ENCODE results near the gene CAST.

Gene CAST

DNA sequence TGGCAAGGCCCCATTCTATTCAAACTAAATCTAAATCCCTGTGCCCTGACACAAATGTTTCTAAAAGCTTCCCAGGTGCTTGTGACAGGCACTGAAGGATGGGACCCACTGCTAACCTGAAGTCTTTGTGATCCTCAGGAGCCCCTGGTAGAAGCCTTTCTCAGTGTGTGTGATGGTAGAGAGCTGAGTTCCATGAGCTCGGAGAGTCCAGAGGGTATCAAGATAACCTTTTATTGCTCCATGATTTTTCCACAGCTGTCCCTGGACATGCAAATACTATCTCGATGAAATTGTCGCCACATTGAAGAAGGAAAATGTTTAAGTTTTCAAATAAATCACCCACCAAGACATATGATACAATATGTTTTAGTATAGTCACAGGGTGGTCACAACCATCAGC is 7.7 kb downstream of the CAST start:
- H3K4me3 Mint-ChIP-seq: no peak overlapping the region
- H3K36me3 Mint-ChIP-seq (ENCODE audit: low read depth): peaks cover 16% of the 10 kb centered on the region
- peaks cover 5% of the 10 kb centered on the region for H3K27me3 Mint-ChIP-seq (ENCODE audit: low read depth)
- no peak overlapping the region for H3K27ac Mint-ChIP-seq
- no peaks in the 10 kb centered on the region for H3K9me3 Mint-ChIP-seq
- peaks cover 27% of the 10 kb centered on the region for H3K4me1 Mint-ChIP-seq (ENCODE audit: low read depth)
- no peak for DNase-seq (ENCODE audit: low spot score)

GRCh38 chr5:96671441-96671840 is 9.3 kb downstream of the CAST start:
- H3K27me3 Mint-ChIP-seq (ENCODE audit: low read depth): peaks cover 5% of the 10 kb centered on the region
- H3K9me3 Mint-ChIP-seq: no peaks in the 10 kb centered on the region
- no peak overlapping the region for H3K4me3 Mint-ChIP-seq
- DNase-seq (ENCODE audit: low spot score): no peak
- H3K36me3 Mint-ChIP-seq (ENCODE audit: low read depth): peaks cover 25% of the 10 kb centered on the region
- peaks cover 22% of the 10 kb centered on the region for H3K4me1 Mint-ChIP-seq (ENCODE audit: low read depth)
- no peak overlapping the region for H3K27ac Mint-ChIP-seq

DNA sequence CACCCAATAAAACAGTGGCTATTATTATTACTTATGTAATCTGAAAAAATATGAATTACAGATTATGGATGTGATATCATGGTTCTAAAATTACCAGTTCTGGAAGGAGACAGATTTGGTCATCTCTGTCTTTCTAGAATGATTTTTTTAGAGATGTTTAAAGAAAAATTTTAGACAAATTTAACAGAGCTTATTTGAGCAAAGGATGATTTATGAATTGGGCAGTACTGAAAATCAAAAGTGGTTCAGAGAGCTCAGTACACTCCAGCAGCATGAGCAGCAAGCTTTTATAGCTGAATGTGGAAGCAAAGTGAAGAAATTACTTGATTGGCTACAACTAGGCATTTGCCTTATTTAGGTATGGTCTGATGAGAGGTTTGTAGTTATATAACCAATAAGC is 11.0 kb downstream of the CAST start:
- H3K9me3 Mint-ChIP-seq: no peaks in the 10 kb centered on the region
- peaks cover 29% of the 10 kb centered on the region for H3K36me3 Mint-ChIP-seq (ENCODE audit: low read depth)
- H3K4me3 Mint-ChIP-seq: no peak overlapping the region
- no peak for DNase-seq (ENCODE audit: low spot score)
- H3K4me1 Mint-ChIP-seq (ENCODE audit: low read depth): peaks cover 12% of the 10 kb centered on the region
- H3K27ac Mint-ChIP-seq: no peak overlapping the region
- no peaks in the 10 kb centered on the region for H3K27me3 Mint-ChIP-seq (ENCODE audit: low read depth)

- Mint-ChIP-seq H3K27me3 (ENCODE audit: low read depth) (no peaks in the 10 kb centered on the region), H3K4me1 (ENCODE audit: low read depth) (peaks cover 4% of the 10 kb centered on the region), H3K27ac (no peak overlapping the region), H3K4me3 (no peak overlapping the region), H3K9me3 (no peaks in the 10 kb centered on the region), H3K36me3 (ENCODE audit: low read depth) (peaks cover 32% of the 10 kb centered on the region)
- DNase-seq (ENCODE audit: low spot score): no peak
Observed at GRCh38 chr5:96675882-96676281, 13.7 kb downstream of the CAST start.

GRCh38 chr5:96677496-96677895 is 15.3 kb downstream of the CAST start:
- H3K27ac Mint-ChIP-seq: no peak overlapping the region
- peaks cover 5% of the 10 kb centered on the region for H3K4me1 Mint-ChIP-seq (ENCODE audit: low read depth)
- H3K27me3 Mint-ChIP-seq (ENCODE audit: low read depth): no peaks in the 10 kb centered on the region
- peaks cover 21% of the 10 kb centered on the region for H3K36me3 Mint-ChIP-seq (ENCODE audit: low read depth)
- no peaks in the 10 kb centered on the region for H3K9me3 Mint-ChIP-seq
- no peak overlapping the region for H3K4me3 Mint-ChIP-seq
- DNase-seq (ENCODE audit: low spot score): no peak

DNA sequence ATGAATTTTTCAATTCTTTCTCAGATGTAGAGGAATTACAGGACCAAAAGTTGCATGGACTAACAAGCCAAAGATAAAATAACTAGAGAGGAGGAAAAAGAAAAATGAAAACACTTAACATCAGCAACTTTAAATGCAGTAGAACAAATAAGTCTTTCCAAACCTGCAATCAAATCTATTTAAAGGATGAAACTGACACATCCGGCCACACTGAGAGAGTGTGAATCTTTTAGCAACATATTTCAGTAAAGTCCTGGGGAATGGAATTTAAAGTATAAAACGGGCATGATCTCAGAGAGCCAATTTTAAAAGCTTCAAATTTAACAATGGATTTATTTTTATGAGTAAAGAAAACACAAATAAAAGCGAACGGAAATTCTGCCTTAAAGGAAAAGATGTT is 17.1 kb downstream of the CAST start:
- peaks cover 21% of the 10 kb centered on the region for H3K36me3 Mint-ChIP-seq (ENCODE audit: low read depth)
- no peaks in the 10 kb centered on the region for H3K9me3 Mint-ChIP-seq
- no peak for DNase-seq (ENCODE audit: low spot score)
- H3K27me3 Mint-ChIP-seq (ENCODE audit: low read depth): no peaks in the 10 kb centered on the region
- H3K27ac Mint-ChIP-seq: no peak overlapping the region
- peaks cover 1% of the 10 kb centered on the region for H3K4me1 Mint-ChIP-seq (ENCODE audit: low read depth)
- H3K4me3 Mint-ChIP-seq: no peak overlapping the region

GRCh38 chr5:96680759-96681470 is 18.7 kb downstream of the CAST start:
- Mint-ChIP-seq H3K4me1 (ENCODE audit: low read depth) (peaks cover 1% of the 10 kb centered on the region), H3K9me3 (no peaks in the 10 kb centered on the region), H3K27ac (no peak overlapping the region), H3K36me3 (ENCODE audit: low read depth) (peaks cover 17% of the 10 kb centered on the region), H3K27me3 (ENCODE audit: low read depth) (no peaks in the 10 kb centered on the region), H3K4me3 (no peak overlapping the region)
- DNase-seq (ENCODE audit: low spot score): no peak

GRCh38 chr5:96683392-96683791 is 21.2 kb downstream of the CAST start:
- no peaks in the 10 kb centered on the region for H3K27me3 Mint-ChIP-seq (ENCODE audit: low read depth)
- no peak overlapping the region for H3K4me3 Mint-ChIP-seq
- H3K36me3 Mint-ChIP-seq (ENCODE audit: low read depth): peaks cover 14% of the 10 kb centered on the region
- H3K4me1 Mint-ChIP-seq (ENCODE audit: low read depth): peaks cover 8% of the 10 kb centered on the region
- H3K27ac Mint-ChIP-seq: no peak overlapping the region
- H3K9me3 Mint-ChIP-seq: no peaks in the 10 kb centered on the region
- DNase-seq (ENCODE audit: low spot score): no peak

- no peak for DNase-seq (ENCODE audit: low spot score)
- H3K27ac Mint-ChIP-seq: no peak overlapping the region
- no peaks in the 10 kb centered on the region for H3K27me3 Mint-ChIP-seq (ENCODE audit: low read depth)
- peaks cover 14% of the 10 kb centered on the region for H3K36me3 Mint-ChIP-seq (ENCODE audit: low read depth)
- H3K4me3 Mint-ChIP-seq: no peak overlapping the region
- no peaks in the 10 kb centered on the region for H3K9me3 Mint-ChIP-seq
- H3K4me1 Mint-ChIP-seq (ENCODE audit: low read depth): peaks cover 8% of the 10 kb centered on the region
Observed at GRCh38 chr5:96683810-96684209, 21.6 kb downstream of the CAST start.

- Mint-ChIP-seq H3K27me3 (ENCODE audit: low read depth) (no peaks in the 10 kb centered on the region), H3K9me3 (no peaks in the 10 kb centered on the region), H3K27ac (no peak overlapping the region), H3K36me3 (ENCODE audit: low read depth) (peaks cover 10% of the 10 kb centered on the region), H3K4me3 (no peak overlapping the region), H3K4me1 (ENCODE audit: low read depth) (peaks cover 6% of the 10 kb centered on the region)
- DNase-seq (ENCODE audit: low spot score): no peak
Observed at GRCh38 chr5:96687080-96687479, 24.9 kb downstream of the CAST start.

GRCh38 chr5:96687812-96688453 is 25.8 kb downstream of the CAST start:
- Mint-ChIP-seq H3K27me3 (ENCODE audit: low read depth) (no peaks in the 10 kb centered on the region), H3K9me3 (no peaks in the 10 kb centered on the region), H3K27ac (no peak overlapping the region), H3K36me3 (ENCODE audit: low read depth) (peaks cover 10% of the 10 kb centered on the region), H3K4me3 (no peak overlapping the region), H3K4me1 (ENCODE audit: low read depth) (peaks cover 6% of the 10 kb centered on the region)
- no peak for DNase-seq (ENCODE audit: low spot score)

- no peaks in the 10 kb centered on the region for H3K27me3 Mint-ChIP-seq (ENCODE audit: low read depth)
- H3K9me3 Mint-ChIP-seq: no peaks in the 10 kb centered on the region
- H3K4me1 Mint-ChIP-seq (ENCODE audit: low read depth): peaks cover 6% of the 10 kb centered on the region
- H3K36me3 Mint-ChIP-seq (ENCODE audit: low read depth): peaks cover 8% of the 10 kb centered on the region
- no peak overlapping the region for H3K4me3 Mint-ChIP-seq
- no peak overlapping the region for H3K27ac Mint-ChIP-seq
- DNase-seq (ENCODE audit: low spot score): no peak
Observed at GRCh38 chr5:96690861-96691260, 28.7 kb downstream of the CAST start.

DNA sequence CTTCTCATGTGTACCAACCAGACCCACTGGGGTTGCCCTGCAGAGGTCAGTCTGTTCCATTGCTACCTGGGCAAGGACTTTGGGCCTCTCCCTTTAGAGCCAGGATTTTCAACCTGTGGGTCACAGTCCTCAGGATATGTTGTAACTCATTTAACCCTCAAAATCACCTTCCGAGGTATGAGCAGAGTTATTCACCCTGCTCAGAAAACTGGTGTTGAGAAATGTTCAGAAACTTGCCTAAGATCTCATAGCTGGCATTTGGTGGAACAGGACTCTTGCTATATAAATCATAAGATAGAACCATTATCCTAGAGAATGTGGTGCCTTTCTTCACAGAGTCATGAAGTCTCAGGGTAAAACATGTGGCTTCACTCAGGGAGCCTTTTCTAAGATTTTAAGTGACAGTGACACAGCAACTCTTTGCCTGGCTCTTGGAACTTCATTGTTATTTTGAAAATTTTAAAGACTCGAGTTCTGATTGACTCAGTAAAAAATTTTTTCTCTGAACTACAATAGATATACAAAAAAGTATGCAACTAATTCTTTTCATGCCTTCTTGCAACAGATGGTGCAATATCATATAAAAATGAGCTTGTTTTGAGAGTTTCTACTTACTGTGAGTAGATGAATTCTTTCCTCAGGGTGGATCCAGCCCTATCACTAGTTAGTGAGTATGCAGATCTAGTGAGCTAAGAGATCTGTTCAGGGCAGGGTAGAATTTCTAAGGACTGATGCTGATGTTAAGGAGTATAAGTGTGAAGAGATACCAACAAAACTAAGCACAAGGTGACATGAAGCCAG is 29.5 kb downstream of the CAST start:
- H3K36me3 Mint-ChIP-seq (ENCODE audit: low read depth): peaks cover 2% of the 10 kb centered on the region
- H3K4me3 Mint-ChIP-seq: no peak overlapping the region
- H3K9me3 Mint-ChIP-seq: no peaks in the 10 kb centered on the region
- no peak overlapping the region for H3K27ac Mint-ChIP-seq
- no peak for DNase-seq (ENCODE audit: low spot score)
- no peaks in the 10 kb centered on the region for H3K27me3 Mint-ChIP-seq (ENCODE audit: low read depth)
- peaks cover 4% of the 10 kb centered on the region for H3K4me1 Mint-ChIP-seq (ENCODE audit: low read depth)

DNA sequence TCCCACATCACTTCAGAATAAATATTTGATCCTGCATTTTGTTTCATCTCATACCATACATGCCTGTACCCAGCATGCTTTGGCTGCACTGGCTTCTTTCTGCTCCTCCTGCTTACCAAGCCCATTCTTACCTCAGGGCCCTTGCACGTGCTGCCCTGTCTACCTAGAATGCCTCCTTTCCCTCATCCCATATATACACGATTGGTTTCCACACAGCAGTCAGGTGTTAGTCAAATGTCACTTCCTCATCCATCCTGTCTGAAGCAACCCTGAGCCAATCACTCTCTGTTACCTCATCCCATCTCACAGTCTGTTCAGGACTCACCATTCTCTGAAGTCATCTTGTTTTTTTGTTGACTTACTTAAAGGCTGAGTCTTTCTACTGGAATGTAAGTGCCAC is 30.3 kb downstream of the CAST start:
- H3K4me3 Mint-ChIP-seq: no peak overlapping the region
- H3K4me1 Mint-ChIP-seq (ENCODE audit: low read depth): no peaks in the 10 kb centered on the region
- no peaks in the 10 kb centered on the region for H3K27me3 Mint-ChIP-seq (ENCODE audit: low read depth)
- H3K27ac Mint-ChIP-seq: no peak overlapping the region
- peaks cover 5% of the 10 kb centered on the region for H3K36me3 Mint-ChIP-seq (ENCODE audit: low read depth)
- H3K9me3 Mint-ChIP-seq: no peaks in the 10 kb centered on the region
- no peak for DNase-seq (ENCODE audit: low spot score)
